ENCODE results near the gene KANK4.

DNA sequence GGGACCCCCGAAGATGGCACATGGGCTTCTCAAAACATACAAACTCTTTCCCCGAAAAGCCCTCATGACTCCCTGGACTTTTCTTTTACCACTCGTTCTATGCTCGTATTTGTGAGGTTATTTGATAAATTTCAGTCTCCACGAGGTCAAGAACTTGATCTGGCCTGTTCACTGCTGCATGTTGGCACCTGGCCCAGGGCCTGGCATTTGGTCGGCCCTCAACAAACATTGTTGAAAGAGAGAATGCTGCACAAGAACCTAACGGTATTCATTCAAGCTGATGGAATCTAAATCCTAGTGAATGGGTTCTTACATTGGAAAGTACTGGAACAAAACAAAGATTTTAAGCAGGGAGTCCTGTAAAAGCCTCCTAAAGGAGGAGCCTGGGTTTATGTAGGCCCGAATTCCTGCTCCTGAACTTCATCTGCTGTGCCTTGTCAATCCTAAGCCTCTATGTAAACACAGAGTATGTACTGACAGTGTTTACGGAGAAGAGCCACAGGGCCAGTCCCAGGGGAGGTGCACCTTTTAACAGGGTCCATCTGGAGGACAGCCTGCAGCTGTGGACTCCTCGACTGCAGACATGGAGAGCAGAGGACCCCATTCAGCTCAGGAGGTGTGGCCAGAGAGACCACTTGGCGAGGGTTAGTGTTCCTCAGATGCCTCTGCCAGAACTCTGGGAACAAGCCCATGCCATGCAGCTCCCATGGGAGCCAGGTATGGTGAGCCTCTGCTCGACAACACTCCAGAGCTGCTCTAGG is 77.7 kb downstream of the KANK4 start:
- no peak for TF ChIP-seq CTCF (IDR thresholded peaks at IDR 0.05)
- TF ChIP-seq POLR2A (IDR thresholded peaks at IDR 0.05) = no peak
- no peak for TF ChIP-seq POLR2AphosphoS5 (IDR thresholded peaks at IDR 0.05)
